ENCODE results near the gene ACSL4.

The ACSL4 gene

GRCh38 chrX:109596015-109596414 lies 137.0 kb downstream of the ACSL4 start:
- DNase-seq (ENCODE audit: low spot score): no peak

Data from activated CD4-positive, alpha-beta T cell treated with anti-CD3 and anti-CD28 coated beads, Interleukin-2, Interleukin-4, amounts not matched to agents 100 ng/mL and 50 ng/mL, durations not matched to agents 16 hours and 8 hours (primary cell).